Suprapubic skin (tissue), 4 donors: Measurements from ENCODE around the gene MAML2.

Source experiments
- CTCF ChIP-seq, 2 donors: fragments of 200-600 bp in 1 of 2; fragments of 450-650 bp in 1 of 2; sonication (generic) in 1 of 2; IDR thresholded peaks; one replicate each; pipeline ENCODE4 v1.5.1; 2016 to 2019; ENCODE audit warnings: antibody characterized with exemption in 2 of 2, mild to moderate bottlenecking in 1 of 2, moderate library complexity in 1 of 2
- EP300 ChIP-seq: sonication (generic); formaldehyde crosslinking; IDR thresholded peaks from one replicate; pipeline ENCODE4 v1.6.1; 2017; ENCODE audit warnings: antibody characterized with exemption
- POLR2A ChIP-seq, 2 donors: fragments of 450-650 bp; IDR thresholded peaks; one replicate each; pipeline ENCODE4 v1.6.1; 2017; ENCODE audit warnings: antibody characterized with exemption in 2 of 2, mild to moderate bottlenecking in 2 of 2, moderate library complexity in 2 of 2
- POLR2AphosphoS5 ChIP-seq, 3 donors: sonication (generic); formaldehyde crosslinking; IDR thresholded peaks; one replicate each; pipeline ENCODE4 v1.6.1; 2017; ENCODE audit warnings: antibody characterized with exemption in 3 of 3

DNA sequence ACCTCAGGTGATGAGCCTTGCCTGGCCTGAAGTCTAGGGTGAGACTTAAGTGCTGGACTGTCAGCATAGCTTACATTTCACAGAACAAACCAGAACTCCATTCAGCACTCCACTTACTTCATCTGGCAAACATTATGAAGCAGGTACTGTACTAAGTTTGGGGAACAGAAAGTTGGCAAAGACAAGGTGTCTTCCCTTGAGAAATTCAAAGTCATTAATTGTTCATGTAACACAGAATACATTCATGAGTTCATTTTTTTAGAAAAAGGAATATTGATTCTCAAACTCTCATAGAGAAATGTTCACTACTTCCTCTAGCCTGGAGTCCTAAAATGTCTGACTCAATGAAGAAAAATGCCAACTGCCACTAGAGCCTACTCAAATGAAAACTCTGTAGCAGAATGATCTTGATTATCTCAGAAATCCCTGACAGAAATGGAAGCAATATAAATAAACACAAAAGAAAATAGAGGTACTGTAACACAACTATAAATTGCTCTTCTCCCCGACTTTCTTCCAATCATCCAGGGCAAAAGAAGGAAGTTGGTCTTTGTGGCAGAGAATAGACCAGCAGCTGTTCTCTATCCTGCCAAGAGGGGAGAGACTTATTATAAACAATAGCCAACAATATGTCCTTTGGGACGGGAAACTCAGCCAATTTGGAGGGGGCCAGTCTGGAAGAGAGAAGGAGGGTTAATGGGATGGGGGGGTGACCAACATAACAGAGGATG is 289.9 kb downstream of the MAML2 start:
- TF ChIP-seq CTCF (IDR thresholded peaks at IDR 0.05) (no peak), POLR2A (IDR thresholded peaks at IDR 0.05) (no peak), POLR2AphosphoS5 (IDR thresholded peaks at IDR 0.05) (no peak), EP300 (no peak)
